Activated CD8-positive, alpha-beta memory T cell treated with anti-CD3 and anti-CD28 coated beads, Interleukin-2, amount 50 U/mL, for 24 hours (primary cell): Measurements from ENCODE around the gene CENPX.

Source experiments
- DNase-seq: peaks from one replicate; pipeline ENCODE4 v3.0.0-alpha.2; 2020; ENCODE audit errors: extremely low read depth

CENPX gene

DNA sequence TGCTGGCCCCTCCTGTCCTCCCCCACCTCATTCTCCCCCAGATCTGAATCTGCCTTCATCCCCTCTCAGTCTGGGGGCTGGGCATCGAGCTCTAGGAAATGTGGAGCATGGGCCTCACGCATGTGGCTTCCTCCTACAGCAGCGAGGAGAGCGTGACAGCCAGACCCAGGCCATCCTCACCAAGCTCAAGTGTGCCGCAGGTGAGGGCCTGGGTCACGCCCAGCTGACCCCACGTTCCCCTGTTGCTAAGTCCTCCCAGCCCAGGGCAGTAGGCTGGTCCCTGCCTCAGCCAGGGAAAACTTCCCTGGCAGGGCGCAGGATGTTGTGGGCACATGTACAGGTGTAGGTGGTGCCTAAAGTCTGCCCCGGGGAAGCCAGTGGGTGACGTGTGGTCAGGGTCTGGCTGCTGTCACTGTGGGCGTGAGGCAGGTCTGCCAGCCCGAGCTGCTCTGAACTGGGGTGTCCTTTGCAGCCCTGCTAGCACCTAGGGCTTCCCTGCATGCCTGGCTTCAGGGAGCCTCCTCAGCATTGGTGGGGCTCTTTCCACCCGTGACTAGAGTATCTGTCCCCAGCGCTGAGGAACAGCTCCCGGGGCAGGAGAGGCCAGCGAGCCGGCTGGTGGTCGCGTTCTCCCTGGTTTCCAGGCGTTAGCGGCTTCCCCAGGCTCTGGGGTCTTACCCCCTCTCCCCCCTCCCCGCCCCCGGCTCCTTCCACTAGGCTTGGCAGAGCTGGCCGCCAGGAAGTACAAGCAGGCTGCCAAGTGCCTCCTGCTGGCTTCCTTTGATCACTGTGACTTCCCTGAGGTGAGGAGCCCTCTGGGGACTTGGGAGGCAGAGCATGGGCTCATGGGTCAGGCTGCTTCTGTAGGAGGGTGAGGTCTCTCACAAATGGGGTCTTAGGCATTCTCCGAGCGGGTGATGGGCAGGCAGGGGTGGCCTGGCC lies 32.6 kb upstream of the CENPX start:
- DNase-seq, result no peak

DNA sequence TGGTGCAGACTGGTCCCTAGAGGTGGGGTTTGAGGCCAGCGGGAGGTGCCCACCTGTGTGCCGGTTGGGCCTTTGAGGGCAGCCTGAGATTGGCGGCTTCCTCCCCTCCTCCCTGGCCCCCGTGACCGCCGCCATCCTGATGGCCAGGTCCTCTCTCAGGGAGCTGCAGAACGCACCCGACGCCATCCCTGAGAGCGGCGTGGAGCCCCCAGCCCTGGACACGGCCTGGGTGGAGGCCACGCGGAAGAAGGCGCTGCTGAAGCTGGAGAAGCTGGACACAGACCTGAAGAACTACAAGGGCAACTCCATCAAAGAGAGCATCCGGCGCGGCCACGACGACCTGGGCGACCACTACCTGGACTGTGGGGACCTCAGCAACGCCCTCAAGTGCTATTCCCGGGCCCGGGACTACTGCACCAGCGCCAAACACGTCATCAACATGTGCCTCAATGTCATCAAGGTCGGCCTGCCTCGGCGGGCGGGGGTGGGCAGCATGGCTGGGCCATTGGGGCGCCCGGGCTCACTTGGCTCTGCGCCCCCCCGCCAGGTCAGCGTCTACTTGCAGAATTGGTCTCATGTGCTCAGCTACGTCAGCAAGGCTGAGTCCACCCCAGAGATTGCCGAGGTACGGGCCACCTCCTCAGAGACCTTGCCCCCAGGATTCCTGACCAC lies 31.8 kb upstream of the CENPX start:
- DNase-seq, result no peak

DNA sequence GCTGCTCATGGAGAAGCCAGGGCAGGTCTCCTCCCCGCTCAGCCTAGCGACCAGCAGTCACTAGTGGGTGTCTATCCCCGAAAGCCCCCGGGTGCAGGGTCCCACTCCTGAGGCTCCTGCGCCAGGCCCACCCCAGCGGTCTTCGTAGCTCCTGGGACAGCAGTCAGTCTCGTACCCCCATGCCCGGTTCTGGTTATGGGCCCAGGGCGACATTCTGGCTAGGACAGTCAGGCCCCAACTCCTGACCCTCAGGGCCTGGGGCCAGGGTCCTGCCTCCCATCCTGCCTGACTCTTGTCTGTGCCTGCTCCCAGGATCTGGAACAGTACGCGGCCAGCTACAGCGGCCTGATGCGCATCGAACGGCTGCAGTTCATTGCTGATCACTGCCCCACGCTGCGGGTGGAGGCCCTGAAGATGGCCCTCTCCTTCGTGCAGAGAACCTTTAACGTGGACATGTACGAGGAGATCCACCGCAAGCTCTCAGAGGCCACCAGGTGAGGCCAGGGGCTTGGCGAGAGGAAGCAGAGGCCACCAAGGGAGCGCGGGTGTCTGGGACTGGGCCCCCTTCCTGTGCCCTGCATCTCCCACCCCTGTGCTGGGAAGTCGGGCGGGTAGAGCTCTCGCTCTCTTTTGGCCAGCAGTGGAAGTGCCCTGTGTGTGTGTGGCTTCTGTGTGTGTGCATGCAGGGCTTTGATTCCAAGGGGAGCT lies 31.0 kb upstream of the CENPX start:
- DNase-seq, result no peak

DNA sequence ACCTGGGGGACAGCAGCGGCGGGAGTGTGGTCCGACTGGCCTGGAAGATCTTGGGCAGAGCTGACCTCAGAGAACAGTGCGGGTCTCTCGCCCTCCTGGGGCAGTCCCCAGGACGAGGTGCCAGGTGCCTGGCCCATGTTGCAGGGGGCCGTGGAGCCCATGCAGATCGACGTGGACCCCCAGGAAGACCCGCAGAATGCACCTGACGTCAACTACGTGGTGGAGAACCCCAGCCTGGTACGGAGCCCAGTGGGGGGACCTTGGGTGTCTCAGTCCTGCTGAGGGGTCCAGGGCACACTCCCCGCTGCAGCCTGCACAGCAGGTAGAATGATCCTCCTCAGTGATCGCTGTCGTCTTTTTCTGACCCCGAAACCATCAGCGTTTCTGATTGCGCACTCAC lies 30.5 kb upstream of the CENPX start:
- no peak for DNase-seq

DNA sequence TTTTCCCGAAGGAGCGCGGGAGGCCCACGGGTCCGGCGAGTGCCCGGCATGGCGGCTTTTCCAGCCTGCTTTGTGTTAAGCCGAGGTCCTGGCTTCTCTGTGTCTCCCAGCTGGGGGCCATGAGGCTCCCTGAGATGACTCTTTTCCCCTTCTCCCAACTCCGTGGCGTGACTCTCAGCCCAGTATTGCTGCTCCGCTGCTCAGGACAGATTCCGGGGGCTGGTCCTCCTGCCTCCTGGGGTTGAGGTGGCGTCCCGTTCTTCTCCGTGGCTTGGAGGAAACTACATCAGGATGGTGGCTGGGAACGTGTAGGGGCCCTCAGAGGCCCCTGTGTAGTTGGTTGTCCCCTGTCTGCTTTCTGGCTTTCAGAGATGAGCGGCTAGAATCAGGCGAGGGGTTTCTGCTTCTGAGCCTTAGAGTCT lies 30.0 kb upstream of the CENPX start:
- DNase-seq, result no peak

DNA sequence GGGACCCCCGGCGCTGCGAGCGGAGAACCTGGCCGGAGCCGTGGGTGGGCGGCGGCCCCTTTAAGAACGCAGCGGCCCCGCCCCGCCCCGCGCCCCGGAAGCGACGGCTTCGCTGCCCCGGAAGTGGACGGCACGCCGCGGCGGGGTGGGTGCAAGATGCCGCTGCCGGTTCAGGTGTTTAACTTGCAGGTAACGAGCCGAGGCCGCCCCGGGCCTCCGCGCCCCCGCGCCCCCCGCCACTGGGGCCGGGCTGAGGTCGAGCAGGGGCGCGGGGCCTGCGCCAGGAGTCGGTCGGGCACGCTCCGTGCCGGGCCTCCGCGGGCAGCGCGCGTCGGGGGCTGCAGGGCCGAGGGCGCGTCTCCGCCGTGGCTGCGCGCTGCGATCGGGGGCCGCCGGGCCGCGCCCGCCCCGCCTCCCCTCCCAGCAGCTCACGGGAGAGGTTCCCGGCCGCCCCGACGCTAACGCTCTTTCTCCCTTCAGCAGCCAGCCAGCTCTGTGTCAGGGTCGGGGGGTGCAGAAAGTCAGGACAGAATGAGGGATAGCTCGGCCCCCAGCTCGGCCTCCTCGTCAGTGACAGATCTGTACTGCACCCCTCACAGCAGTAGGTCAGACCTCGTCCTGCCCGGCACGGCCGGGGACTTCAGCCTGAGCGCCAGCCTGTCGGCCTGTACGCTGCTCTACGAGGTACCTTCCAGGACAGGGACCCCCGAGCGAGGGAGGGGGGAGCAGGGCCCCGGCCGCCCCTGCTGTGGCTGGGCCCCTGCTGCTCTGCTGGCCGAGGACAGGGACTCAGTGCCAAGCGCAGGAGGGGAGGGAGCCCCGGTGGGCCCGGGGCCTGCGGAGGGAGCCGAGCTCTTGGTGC lies 29.3 kb upstream of the CENPX start, which contains the start of the genes GPS1 and RFNG:
Gene GPS1, plus strand, starts transcription at position 123 of the 862 bp plus-strand sequence. Its CDS starts 34 bp downstream, at position 157.
Gene RFNG, minus strand, starts transcription at position 36 of the 862 bp plus-strand sequence. CDS start 45 bp downstream, outside the sequence.
- peak; percentile 63 for DNase-seq

DNA sequence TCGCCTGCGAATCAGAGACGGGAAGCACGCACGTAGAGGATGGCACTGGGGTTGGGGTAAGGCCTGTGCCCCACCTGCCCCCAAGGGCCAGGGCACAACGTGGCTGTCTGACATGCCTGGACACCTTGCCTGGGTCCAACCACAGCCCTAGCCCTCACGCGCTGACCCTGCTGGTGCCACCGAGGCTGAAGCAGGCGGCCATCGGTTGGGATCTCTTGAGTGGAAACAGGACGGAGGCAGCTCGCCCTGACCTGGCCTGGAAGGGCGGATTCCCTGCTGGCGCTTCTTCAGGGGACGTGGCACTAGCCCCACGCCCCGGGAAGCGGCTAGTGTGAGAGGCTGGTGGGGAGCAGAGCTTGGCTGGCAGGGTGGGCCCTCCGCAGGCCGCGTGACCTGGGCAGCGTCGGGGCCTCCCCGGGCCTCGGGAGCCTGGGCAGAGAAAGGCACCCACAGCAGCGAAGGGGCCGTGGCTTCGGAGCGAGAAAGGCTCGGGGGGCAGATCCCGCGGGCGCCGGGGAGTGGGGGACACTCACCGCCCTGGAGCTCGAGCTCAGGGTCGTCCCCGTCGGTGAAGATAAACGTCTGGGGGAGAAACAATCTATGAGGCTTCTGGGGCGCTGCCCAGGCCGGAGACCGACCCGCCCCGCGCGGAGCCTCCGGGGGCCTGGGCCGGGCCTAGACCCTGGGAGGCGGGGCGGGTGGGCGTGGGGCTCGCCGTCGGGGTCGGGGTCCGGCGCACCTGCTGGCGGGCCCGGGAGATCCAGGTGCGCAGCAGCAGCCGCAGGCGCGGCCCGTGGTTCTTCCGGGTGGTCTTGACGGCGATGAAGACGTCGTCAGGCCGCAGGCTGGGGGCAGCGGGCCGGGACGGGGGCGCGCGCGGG lies 28.3 kb upstream of the CENPX start:
- no peak for DNase-seq

DNA sequence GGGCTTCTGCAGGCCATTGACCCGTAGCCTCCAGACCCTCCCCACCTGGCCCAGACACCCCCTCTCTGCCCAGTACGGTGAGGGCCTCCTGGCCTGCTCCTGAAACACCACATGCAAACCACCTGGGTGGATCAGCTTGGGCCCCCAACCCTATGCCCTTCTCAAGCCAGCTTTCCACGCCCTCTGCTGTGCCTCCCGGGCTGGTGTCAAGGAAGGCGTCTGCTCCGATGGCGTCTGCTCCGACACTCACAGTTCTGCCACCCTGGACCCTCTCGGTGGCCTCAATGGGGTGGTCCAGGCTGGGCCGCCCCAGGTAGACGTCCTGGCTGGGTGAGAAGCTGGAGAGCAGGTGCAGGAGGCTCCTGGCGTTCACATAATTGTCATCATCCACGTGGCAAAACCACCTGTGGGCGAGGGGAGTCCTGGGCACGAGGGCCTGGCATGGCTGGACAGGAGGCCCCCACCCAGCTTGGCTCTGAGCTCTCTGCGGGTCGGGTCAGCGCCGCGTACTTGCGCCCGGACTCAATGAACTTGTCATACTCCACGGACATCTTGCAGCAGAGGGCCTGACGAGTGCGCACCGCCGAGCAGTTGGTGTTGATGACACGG lies 27.6 kb upstream of the CENPX start:
- DNase-seq, result no peak

DNA sequence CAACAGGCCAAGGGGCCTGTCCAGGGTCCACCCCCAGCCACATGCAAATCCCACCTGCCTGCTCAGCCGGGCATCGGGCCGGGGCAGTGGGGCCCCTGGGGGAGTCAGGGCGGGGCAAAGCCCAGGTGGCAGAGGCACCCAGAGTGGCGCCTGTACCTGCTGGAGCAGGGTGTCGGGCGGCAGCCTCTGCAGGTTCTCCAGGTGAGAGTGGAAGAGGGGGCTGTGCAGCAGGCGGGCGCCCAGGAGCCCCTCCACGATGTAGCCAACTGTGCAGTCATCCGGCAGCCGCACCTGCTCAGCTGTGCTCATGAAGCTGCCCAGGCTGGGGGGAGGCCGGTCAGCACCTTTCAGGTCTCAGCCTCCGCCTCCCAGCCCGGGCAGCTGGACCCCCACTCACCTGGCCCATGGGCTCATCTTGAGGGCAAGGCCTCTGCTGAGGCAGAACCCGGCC lies 26.9 kb upstream of the CENPX start:
- no peak for DNase-seq

DNA sequence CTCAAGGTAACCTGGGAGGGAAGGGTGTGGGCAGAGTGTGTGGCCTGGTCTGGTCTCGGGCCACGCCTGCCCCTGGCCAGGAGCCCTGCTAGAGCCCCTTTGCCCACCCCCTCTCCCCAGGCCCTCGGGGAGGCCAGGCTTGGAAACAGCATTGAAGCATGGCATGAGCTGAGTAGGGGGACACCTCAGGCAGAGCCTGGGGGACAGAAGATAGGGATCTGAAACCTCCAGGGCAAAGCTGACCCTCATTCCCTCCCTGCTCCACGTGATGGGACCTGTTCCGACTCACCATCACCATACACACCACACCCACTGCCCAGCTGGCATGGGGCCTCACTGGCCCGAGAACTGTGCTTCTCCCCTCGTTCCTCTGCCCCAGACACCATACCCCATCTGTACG lies 26.4 kb upstream of the CENPX start:
- no peak for DNase-seq

DNA sequence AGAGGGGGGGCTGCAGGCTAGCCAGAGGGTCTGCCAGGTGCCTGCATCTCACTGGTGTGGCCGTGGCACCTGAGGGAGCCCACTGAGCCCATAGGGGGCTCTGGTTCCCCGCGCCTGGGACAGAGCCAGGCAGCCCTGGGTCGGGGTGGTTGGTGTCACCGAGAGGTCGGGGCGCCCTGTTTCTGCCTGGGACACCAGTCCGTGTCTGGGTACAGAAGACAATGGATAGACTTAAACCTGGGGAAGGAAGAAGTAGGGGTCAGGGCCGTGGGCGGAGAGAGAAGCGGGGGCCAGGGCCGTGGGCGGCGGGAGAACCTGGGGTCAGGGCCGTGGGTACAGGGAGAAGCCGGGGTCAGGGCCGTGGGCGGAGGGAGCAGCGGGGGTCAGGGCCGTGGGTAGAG lies 25.9 kb upstream of the CENPX start:
- DNase-seq, result no peak

DNA sequence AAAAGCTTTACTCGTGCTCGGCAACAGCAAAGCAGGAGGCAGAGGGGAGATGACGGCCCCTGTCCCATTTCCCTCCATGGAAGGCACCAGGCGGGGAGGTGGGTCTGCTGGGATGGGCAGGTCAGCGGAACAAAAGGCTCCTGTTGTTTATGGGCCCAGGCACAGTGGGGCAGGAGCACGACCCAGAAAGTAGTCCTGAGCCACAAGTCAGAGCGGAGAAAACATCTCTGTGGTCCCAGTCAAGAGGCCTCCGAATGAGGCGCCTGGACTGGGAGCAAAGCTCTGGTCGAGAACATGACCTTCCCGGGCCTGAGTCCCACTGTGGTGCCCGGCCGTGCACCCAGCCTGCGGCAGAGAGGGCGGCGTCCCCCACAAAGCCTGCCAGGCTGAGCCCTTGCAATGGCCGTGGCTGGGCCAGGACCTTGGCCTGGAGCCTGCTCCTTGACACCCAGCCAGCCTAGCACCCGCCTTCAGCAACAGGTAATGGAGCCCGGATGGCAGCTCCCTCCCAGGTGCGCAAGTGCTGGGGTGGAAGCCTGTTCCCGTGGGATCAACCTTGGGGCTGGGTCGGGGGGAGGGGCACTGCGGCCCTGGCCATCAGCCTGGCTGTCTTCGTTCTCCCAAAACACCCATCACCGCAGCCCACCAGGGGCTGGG lies 25.4 kb upstream of the CENPX start:
- DNase-seq, result no peak

DNA sequence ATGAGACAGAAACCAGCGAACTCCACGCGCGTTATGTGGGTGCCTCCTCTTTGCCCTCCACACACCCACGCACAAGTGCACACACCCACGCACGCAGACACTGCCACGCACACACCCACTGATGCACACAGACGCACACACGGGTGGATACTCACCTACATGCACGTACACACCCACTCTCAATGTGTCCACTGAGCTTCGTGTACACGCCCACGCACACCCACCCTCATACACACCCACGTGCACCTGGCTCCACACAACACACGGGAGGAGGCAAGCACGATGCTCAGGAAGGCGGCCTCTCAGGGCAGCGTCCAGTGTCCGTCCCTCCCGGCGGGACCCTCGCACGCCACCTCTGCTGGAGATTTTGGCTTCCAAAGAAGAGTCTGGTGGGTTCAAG lies 24.7 kb upstream of the CENPX start:
- DNase-seq, result no peak

DNA sequence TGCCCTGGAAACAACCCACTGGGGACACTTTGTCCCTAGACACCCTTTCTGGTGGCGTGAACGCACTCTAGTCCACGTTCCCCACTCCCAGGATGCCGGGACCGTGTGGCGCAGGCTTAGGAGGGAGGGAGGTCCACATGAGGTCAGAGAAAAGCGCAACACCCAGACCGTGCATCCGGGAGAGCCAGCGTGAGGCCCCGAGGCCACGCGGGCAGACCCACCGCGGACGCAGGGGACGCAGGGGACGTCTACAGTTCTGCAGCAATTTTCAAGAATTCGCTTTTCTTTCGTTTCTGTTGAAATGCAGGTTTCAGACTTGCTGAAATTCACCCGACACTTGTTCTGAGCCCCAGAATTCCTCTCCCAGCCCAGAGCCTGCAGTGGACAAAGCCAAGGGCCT lies 24.2 kb upstream of the CENPX start:
- DNase-seq, result no peak

DNA sequence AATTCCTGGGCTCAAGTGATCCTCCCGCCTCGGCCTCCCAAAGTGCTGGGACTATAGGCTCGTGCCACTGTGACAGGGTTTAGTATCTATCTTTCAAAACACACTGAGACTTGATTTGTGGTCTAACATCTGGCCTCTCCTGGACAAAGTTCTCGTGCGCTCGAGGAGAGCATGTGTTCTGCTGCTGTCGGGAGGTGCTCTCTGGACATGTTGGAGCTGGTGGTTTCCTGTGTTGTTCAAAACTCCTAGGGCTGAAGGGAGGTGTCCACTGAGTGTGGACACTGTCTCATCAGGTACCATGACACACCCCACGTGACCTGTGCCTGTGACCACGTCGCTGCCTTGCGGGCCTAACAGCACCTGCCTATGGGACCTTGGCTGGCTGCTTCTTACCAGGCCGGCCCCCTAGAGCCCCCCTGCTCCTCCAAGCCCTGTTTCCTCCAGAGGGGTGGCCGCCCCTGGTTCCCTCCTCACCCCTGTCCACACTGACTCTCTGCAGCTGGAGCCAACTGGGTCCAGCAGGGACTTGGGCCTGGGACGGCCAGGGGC lies 23.3 kb upstream of the CENPX start:
- no peak for DNase-seq

DNA sequence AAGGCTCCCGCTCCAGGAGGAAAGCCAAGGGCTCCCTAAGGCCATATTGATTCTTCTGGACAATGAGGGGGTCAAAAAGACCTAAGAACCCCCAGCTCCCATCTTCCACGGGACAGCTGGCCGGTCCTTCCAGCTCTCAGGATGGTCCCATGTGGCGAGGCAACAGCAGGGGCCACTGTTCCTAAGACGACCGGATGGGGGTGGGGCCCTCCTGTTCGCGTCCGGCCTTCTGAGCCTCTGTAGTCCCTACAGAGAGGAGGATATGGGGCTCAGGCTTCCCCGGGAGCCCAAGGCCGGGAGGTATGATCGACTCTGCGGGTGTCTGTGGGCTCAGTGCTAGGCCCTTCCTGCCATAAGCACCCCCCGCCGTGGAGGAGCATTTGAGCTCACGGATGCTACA lies 20.8 kb upstream of the CENPX start:
- DNase-seq, result no peak

DNA sequence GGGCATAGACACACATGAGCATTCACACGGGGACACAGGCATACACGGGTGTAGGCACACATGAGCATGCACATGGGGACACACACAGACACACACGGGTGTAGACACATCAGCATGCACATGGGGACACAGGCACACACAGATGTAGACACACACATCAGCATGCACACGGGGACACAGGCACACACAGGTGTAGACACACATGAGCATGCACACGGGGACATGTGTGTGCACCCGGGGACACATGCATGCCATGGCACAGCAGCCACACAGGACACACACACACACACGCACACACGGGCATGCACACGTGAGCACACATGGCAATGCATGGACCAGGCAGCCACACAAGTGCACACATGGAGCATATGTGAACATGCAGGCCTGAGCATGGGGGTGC lies 20.0 kb upstream of the CENPX start:
- no peak for DNase-seq

DNA sequence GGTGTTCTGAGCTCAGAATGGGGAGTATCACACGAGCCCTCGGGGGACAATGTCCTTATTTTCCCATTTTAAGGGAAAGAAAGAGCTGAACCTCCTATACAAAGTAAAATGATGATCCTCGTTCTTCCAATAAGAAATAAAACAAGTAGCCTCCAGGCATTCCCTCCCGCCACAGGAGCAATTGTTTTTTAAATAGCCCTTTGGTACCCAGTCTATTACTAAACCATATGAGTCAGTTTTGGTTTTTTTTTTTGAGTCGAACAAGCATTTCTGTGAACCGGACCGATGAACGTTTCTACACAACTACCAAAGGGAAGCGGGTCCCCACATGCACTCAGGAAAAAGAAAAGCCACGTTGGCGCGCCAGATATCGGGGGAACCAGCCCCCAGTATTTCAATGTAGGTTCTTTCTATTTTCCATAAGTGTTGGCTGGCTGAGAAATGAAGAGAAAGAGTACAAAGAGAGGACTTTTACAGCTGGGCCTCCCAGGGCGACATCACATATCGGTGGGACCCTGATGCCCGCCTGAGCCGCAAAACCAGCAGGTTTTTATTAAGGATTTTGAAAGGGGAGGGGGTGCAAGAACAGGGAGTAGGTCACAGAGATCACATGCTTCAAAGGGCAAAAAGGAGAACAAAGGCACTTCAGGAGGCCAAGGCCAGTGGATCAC lies 18.6 kb upstream of the CENPX start:
- DNase-seq, result no peak
